Neutrophil (primary cell): ENCODE results near the gene SLC39A13.

Experiments
- H3K27ac ChIP-seq: fragments of 200-600 bp; sonication (generic); 2 replicates; pipeline ENCODE4 v1.5.1; 2016; ENCODE audit warnings: mild to moderate bottlenecking, moderate library complexity
- H3K27me3 ChIP-seq: fragments of 200-600 bp; sonication (generic); 2 replicates; pipeline ENCODE4 v1.6.0; 2016; ENCODE audit warnings: mild to moderate bottlenecking
- H3K36me3 ChIP-seq: fragments of 200-600 bp; sonication (generic); 2 replicates; pipeline ENCODE4 v1.5.1; 2017
- H3K4me1 ChIP-seq, 2 experiments: fragments of 200-600 bp in 1 of 2; sonication (generic) in 1 of 2; 1 replicate in 1 of 2; 2 replicates in 1 of 2; pipeline versions ENCODE4 v1.5.1 to v1.6.1; 2013 to 2016; ENCODE audit warnings: low read depth in 1 of 2, low read length in 1 of 2, mild to moderate bottlenecking in 1 of 2, moderate library complexity in 1 of 2; ENCODE audit not compliant: control insufficient read depth in 1 of 2, insufficient read depth in 1 of 2
- H3K4me3 ChIP-seq, 2 experiments: fragments of 200-600 bp in 1 of 2; sonication (generic) in 1 of 2; 1 replicate in 1 of 2; 2 replicates in 1 of 2; pipeline ENCODE4 v1.5.1; 2013 to 2016; ENCODE audit warnings: low read depth in 1 of 2, low read length in 1 of 2, mild to moderate bottlenecking in 1 of 2, moderate library complexity in 1 of 2
- H3K9me3 ChIP-seq: fragments of 200-600 bp; sonication (generic); 2 replicates; pipeline ENCODE4 v1.5.1; 2016
- TF ChIP-seq, protein P1 (sequence below): fragments of 200-600 bp; sonication (generic); IDR thresholded peaks from 2 replicates; pipeline ENCODE4 v1.5.1; 2016; ENCODE audit warnings: antibody characterized with exemption

The SLC39A13 gene

GRCh38 chr11:47436726-47437125 is 28.3 kb downstream of the SLC39A13 start:
- no peak overlapping the region for H3K27ac ChIP-seq
- no peaks in the 10 kb centered on the region for H3K27me3 ChIP-seq
- H3K4me1 ChIP-seq = no peaks in the 10 kb centered on the region
- TF ChIP-seq, protein P1, sequence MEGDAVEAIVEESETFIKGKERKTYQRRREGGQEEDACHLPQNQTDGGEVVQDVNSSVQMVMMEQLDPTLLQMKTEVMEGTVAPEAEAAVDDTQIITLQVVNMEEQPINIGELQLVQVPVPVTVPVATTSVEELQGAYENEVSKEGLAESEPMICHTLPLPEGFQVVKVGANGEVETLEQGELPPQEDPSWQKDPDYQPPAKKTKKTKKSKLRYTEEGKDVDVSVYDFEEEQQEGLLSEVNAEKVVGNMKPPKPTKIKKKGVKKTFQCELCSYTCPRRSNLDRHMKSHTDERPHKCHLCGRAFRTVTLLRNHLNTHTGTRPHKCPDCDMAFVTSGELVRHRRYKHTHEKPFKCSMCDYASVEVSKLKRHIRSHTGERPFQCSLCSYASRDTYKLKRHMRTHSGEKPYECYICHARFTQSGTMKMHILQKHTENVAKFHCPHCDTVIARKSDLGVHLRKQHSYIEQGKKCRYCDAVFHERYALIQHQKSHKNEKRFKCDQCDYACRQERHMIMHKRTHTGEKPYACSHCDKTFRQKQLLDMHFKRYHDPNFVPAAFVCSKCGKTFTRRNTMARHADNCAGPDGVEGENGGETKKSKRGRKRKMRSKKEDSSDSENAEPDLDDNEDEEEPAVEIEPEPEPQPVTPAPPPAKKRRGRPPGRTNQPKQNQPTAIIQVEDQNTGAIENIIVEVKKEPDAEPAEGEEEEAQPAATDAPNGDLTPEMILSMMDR = no peak
- H3K36me3 ChIP-seq = no peaks in the 10 kb centered on the region
- no peaks in the 10 kb centered on the region for H3K9me3 ChIP-seq
- H3K4me3 ChIP-seq = no peak overlapping the region

GRCh38 chr11:47437218-47437745 is 28.9 kb downstream of the SLC39A13 start:
- Histone ChIP-seq H3K36me3 (no peaks in the 10 kb centered on the region), H3K27me3 (no peaks in the 10 kb centered on the region), H3K27ac (no peak overlapping the region), H3K4me3 (no peak overlapping the region), H3K9me3 (no peaks in the 10 kb centered on the region), H3K4me1 (no peaks in the 10 kb centered on the region)
- TF ChIP-seq, protein P1 = no peak

- Histone ChIP-seq H3K4me3 (no peak overlapping the region), H3K9me3 (no peaks in the 10 kb centered on the region), H3K36me3 (no peaks in the 10 kb centered on the region), H3K27me3 (no peaks in the 10 kb centered on the region), H3K27ac (no peak overlapping the region), H3K4me1 (no peaks in the 10 kb centered on the region)
- TF ChIP-seq, protein P1 = no peak
Observed at GRCh38 chr11:47437746-47438418, 29.5 kb downstream of the SLC39A13 start.

GRCh38 chr11:47438721-47439120 is 30.3 kb downstream of the SLC39A13 start:
- Histone ChIP-seq H3K36me3 (no peaks in the 10 kb centered on the region), H3K9me3 (no peaks in the 10 kb centered on the region), H3K27me3 (no peaks in the 10 kb centered on the region), H3K4me3 (no peak overlapping the region), H3K27ac (no peak overlapping the region), H3K4me1 (no peaks in the 10 kb centered on the region)
- TF ChIP-seq, protein P1 = no peak

DNA sequence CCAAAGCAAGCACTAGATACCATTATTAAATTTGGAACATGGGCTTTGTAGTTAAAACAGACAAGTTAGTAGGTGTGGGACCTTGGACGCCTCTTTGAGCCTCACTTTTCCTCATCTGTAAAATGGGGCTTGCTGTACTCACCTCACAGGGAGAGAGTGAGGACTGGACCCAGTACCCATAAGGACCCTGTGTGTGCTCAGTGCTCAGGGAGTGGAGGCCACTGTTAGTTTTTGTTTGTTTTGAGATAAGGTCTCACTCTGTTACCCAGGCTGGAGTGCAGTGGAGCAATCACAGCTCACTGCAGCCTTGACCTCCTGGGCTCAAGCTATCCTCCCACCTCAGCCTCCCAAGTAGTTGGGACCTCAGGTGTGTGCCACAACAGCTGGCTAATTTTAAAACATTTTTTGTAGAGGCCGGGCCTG is 31.7 kb downstream of the SLC39A13 start:
- no peaks in the 10 kb centered on the region for H3K4me1 ChIP-seq
- H3K27ac ChIP-seq = no peak overlapping the region
- no peak overlapping the region for H3K4me3 ChIP-seq
- no peaks in the 10 kb centered on the region for H3K27me3 ChIP-seq
- no peaks in the 10 kb centered on the region for H3K9me3 ChIP-seq
- TF ChIP-seq, protein P1 = no peak
- H3K36me3 ChIP-seq = no peaks in the 10 kb centered on the region
